HUES64 (cell line): ENCODE results near the gene EPHA1.

ENCODE experiments used
- H3K27ac ChIP-seq: 2 replicates; pipeline ENCODE4 v1.7.0; 2013; ENCODE audit warnings: low read depth, low read length, inconsistent platforms
- H3K27me3 ChIP-seq: 2 replicates; pipeline ENCODE4 v1.6.1; 2013; ENCODE audit warnings: mild to moderate bottlenecking, low read length; ENCODE audit not compliant: insufficient read depth
- H3K36me3 ChIP-seq: 2 replicates; pipeline ENCODE4 v1.6.1; 2013; ENCODE audit warnings: mild to moderate bottlenecking, low read length; ENCODE audit not compliant: insufficient read depth
- H3K4me1 ChIP-seq: 2 replicates; pipeline ENCODE4 v1.6.1; 2013; ENCODE audit warnings: mild to moderate bottlenecking, low read length, moderate library complexity; ENCODE audit not compliant: insufficient read depth
- H3K4me3 ChIP-seq: 2 replicates; pipeline ENCODE4 v1.5.1; 2013; ENCODE audit warnings: mild to moderate bottlenecking, low read length, moderate library complexity
- H3K9ac ChIP-seq: 2 replicates; pipeline ENCODE4 v1.6.1; 2013; ENCODE audit warnings: mild to moderate bottlenecking, low read depth, low read length
- H3K9me3 ChIP-seq: 2 replicates; pipeline ENCODE4 v1.6.1; 2013; ENCODE audit warnings: low read depth, low read length; ENCODE audit not compliant: insufficient read depth
- WGBS: fragments of 150-250, 120-280 bp; methylation state at CpG from one replicate; pipeline ENCODE4 v1.1.7; 2013; ENCODE audit warnings: missing lambda C conversion rate; 5-methylcytosine and 5-hydroxymethylcytosine counted together

The EPHA1 gene

DNA sequence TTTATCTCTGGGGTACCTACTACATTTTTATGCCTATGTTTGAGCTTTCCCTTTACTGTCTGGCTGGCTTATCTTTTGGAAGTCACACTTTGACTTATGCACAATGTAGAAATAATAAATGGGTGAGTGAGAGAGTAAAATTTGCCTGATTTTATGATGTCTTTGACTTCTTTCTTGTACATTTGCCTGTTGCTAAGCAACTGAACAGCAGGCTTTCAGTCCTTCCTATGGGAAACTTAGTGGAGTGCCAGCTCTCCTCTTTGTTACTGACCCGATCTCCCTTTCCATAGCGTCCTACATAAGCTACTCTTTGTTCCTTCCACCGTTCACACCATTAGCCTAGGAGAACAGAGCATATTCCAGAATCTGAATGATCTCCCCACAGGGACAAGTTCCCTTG, 38.8 kb upstream of the EPHA1 start:
- Histone ChIP-seq H3K36me3 (no peaks in the 10 kb centered on the region), H3K27ac (no peak overlapping the region), H3K4me3 (no peak overlapping the region), H3K9ac (no peak overlapping the region), H3K9me3 (no peaks in the 10 kb centered on the region), H3K4me1 (peaks cover 17% of the 10 kb centered on the region; the same call in 1 of the 2 replicates), H3K27me3 (no peaks in the 10 kb centered on the region)
- WGBS, result 75% methylated on average over 3 of the region's 3 CpGs

DNA sequence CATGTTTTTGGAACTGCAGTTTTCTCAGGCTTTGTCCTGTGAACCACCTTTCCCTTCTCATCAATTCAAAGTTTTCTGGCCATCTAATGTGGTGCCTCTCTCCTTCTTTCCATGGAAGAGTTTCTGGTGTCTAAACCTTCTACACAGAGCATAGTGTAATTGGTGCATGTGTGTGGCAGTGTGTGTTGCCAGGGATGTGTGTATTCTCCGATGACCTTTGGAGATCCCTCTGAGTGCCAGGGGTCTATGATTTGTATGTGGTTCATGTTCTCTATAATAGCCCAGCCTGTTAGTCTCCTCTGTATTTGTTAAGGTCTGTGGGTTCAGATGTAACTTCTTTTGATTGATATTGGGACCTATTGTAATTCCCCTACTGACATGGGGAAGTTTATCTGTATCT, 36.1 kb upstream of the EPHA1 start:
- peaks cover 17% of the 10 kb centered on the region; the same call in 1 of the 2 replicates for H3K4me1 ChIP-seq
- WGBS, result 88% methylated on average over 1 of the region's 1 CpG
- H3K27me3 ChIP-seq, result no peaks in the 10 kb centered on the region
- H3K4me3 ChIP-seq, result no peak overlapping the region
- no peak overlapping the region for H3K27ac ChIP-seq
- H3K9ac ChIP-seq, result no peak overlapping the region
- no peaks in the 10 kb centered on the region for H3K9me3 ChIP-seq
- no peaks in the 10 kb centered on the region for H3K36me3 ChIP-seq

DNA sequence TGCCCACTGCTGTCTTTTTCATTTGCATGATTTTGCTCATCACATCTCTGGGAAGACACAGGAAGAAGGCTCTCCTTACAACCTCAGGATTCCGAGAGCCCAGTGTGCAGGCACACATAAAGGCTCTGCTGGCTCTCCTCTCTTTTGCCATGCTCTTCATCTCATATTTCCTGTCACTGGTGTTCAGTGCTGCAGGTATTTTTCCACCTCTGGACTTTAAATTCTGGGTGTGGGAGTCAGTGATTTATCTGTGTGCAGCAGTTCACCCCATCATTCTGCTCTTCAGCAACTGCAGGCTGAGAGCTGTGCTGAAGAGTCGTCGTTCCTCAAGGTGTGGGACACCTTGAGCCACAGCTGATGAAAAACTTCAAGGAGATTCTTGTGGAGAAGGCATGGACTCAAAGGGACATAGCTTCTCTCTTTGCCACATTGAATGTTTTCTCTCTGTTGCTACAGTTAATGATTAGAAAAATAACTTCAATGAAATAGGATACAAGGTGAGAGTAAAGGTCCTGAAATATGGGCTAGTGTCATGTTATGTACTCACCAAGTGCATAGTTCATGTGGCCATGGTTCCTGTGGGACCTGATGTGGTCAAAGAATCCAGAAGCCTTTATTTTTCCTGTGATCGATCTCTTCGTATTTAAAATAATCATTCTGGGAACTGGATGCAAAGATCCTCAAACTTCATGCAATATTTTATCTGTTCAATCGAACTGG, 35.6 kb upstream of the EPHA1 start:
- Histone ChIP-seq H3K9ac (no peak overlapping the region), H3K27me3 (no peaks in the 10 kb centered on the region), H3K4me3 (no peak overlapping the region), H3K4me1 (peaks cover 17% of the 10 kb centered on the region; the same call in 1 of the 2 replicates), H3K9me3 (no peaks in the 10 kb centered on the region), H3K36me3 (no peaks in the 10 kb centered on the region), H3K27ac (no peak overlapping the region)
- WGBS, result 95% methylated on average over 6 of the region's 6 CpGs

GRCh38 chr7:143443153-143443552, 34.5 kb upstream of the EPHA1 start, which contains the start of gene TAS2R60:
TAS2R60 (plus strand) TSS chr7:143443453; CDS start chr7:143443453, 0 bp downstream.
- Histone ChIP-seq H3K4me3 (no peak within 1 kb of the TSS), H3K9ac (no peak within 1 kb of the TSS), H3K27me3 (no peaks in the 10 kb centered on the region), H3K9me3 (no peaks in the 10 kb centered on the region), H3K36me3 (no peaks in the 10 kb centered on the region), H3K4me1 (peaks cover 17% of the 10 kb centered on the region; the same call in 1 of the 2 replicates), H3K27ac (no peak within 1 kb of the TSS)
- 83% methylated on average over 4 of the region's 4 CpGs for WGBS

DNA sequence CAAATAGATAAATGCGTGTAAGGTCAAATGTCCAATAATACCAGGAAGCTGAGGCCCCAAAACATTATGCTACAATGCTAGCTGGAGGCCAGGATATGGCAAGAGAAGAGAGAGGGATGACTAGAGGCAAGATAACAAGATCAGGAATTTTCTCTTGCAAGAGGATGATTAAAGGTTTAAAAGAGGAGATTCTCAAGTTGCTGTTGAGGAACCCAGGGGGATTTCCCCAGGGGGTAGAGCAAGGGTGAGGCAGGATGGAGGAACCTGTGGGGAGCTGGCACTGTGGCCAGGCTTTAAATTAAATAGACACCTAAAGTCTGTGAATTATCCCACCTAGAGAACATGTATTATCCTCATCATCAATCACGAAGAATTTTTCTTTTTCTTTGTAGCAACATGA, 31.2 kb upstream of the EPHA1 start:
- Histone ChIP-seq H3K4me1 (peaks cover 14% of the 10 kb centered on the region), H3K4me3 (no peak overlapping the region), H3K9me3 (no peaks in the 10 kb centered on the region), H3K27ac (no peak overlapping the region), H3K36me3 (no peaks in the 10 kb centered on the region), H3K27me3 (no peaks in the 10 kb centered on the region), H3K9ac (no peak overlapping the region)
- WGBS, result 100% methylated on average over 2 of the region's 2 CpGs

GRCh38 chr7:143437578-143437977, 28.9 kb upstream of the EPHA1 start:
- Histone ChIP-seq H3K4me1 (peaks cover 14% of the 10 kb centered on the region; the same call in 1 of the 2 replicates), H3K9ac (no peak overlapping the region), H3K4me3 (no peak overlapping the region), H3K36me3 (no peaks in the 10 kb centered on the region), H3K27me3 (no peaks in the 10 kb centered on the region), H3K27ac (no peak overlapping the region), H3K9me3 (no peaks in the 10 kb centered on the region)
- WGBS, result 95% methylated on average over 4 of the region's 4 CpGs

DNA sequence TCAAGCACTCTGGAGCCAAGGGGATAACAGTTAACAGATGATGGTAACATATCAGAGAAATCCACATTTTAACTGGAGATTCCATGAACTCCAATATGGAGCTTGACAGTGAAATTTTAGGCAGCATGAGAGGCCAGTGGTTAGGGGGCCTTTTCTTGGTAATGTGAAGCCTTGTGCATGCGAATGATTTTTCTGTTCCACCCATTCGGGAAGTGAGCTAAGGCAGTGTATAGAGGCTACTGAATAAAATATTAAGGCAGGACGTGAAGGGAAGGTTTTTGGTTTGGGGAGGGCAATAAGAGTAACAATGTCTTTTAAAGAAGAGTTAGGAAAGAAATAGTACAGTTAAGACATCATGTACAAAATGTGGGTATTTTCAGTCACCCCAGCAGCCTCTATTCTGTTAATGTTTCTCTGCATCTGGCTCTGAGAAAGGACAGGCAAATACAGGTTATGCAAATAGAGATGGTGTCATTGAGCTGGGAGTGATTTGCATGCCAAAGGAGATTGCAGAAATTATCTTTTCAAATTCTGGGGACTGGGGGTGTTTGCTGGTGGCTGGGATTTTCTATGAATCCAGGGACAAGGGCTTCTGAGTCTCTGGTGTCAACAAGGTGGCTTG, 27.8 kb upstream of the EPHA1 start:
- no peaks in the 10 kb centered on the region for H3K27me3 ChIP-seq
- no peak overlapping the region; the same call in 1 of the 2 replicates for H3K27ac ChIP-seq
- H3K4me3 ChIP-seq, result no peak overlapping the region
- no peaks in the 10 kb centered on the region for H3K36me3 ChIP-seq
- no peak overlapping the region for H3K9ac ChIP-seq
- H3K9me3 ChIP-seq, result no peaks in the 10 kb centered on the region
- peaks cover 14% of the 10 kb centered on the region; the same call in 1 of the 2 replicates for H3K4me1 ChIP-seq
- WGBS, result 75% methylated on average over 3 of the region's 3 CpGs

GRCh38 chr7:143435266-143435665, 26.6 kb upstream of the EPHA1 start:
- 93% methylated on average over 2 of the region's 2 CpGs for WGBS
- Histone ChIP-seq H3K4me1 (peaks cover 14% of the 10 kb centered on the region; the same call in 1 of the 2 replicates), H3K9me3 (no peaks in the 10 kb centered on the region), H3K4me3 (no peak overlapping the region), H3K27me3 (no peaks in the 10 kb centered on the region), H3K27ac (no peak overlapping the region), H3K9ac (no peak overlapping the region), H3K36me3 (no peaks in the 10 kb centered on the region)

DNA sequence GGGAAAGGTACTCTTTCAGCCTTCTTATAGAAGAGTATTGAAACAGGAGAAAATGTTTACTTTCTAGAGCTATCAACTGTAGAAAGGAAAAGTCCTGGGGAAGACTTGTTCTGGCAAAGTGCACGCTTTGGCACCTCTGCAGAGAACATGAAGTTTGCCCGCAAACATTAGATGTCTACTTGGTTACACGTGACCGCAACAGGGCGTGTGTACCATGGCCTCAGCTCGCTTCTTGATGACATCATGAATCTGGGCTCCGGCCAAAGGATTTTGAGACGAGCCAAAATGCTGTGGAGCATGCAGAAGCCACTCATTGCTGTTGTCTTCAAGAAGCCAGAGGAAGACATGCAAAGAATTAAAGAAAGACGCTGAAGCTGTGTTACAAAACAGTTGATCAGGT, 26.0 kb upstream of the EPHA1 start:
- no peaks in the 10 kb centered on the region for H3K9me3 ChIP-seq
- H3K27ac ChIP-seq, result no peak overlapping the region
- no peak overlapping the region for H3K4me3 ChIP-seq
- no peaks in the 10 kb centered on the region for H3K27me3 ChIP-seq
- WGBS, result 95% methylated on average over 9 of the region's 9 CpGs
- H3K4me1 ChIP-seq, result peaks cover 14% of the 10 kb centered on the region; the same call in 1 of the 2 replicates
- H3K36me3 ChIP-seq, result no peaks in the 10 kb centered on the region
- H3K9ac ChIP-seq, result no peak overlapping the region

DNA sequence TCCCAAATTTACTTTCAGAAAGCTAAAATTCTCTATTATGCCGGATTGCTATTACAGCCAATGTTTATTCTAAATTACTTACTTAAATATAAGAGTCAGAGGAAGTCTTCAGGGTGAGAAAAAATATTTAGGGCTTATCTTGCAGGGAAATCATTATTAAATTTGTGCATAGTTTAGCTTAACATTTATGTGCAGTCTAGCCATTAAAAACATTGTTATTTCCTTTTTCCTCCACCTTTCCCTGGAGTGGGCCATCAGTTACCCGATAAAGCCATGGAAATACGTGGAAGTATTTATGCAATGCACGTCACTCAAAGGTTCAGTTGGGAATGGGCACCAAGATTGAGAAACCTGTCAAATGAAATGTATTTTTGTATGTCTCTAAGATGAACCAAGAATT, 25.1 kb upstream of the EPHA1 start:
- no peak overlapping the region for H3K4me3 ChIP-seq
- no peaks in the 10 kb centered on the region for H3K9me3 ChIP-seq
- no peaks in the 10 kb centered on the region for H3K27me3 ChIP-seq
- peaks cover 14% of the 10 kb centered on the region; the same call in 1 of the 2 replicates for H3K4me1 ChIP-seq
- H3K9ac ChIP-seq, result no peak overlapping the region
- no peaks in the 10 kb centered on the region for H3K36me3 ChIP-seq
- no peak overlapping the region for H3K27ac ChIP-seq
- WGBS, result 96% methylated on average over 3 of the region's 4 CpGs

DNA sequence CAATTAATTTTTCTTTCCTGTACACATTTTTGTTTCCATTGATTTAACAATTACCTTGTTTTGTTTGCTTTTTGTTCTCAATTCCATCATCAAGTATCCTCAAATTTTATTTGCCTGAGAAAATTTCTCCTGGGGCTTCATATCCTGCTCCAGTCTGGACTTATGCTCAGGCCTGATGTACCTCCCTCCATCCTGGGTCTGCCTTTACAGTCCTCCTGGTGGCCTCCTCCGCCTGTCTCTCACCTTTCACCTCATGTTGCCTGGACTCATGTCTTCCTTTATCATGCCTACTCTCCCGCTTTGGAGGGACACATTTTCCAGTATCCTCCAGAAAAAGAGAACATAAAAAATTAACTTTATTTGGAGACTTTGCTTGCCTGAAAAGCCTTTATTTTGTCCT, 22.5 kb upstream of the EPHA1 start:
- Histone ChIP-seq H3K9me3 (no peaks in the 10 kb centered on the region), H3K9ac (no peak overlapping the region), H3K4me1 (peaks cover 2% of the 10 kb centered on the region; the same call in 1 of the 2 replicates), H3K4me3 (no peak overlapping the region), H3K27me3 (no peaks in the 10 kb centered on the region), H3K36me3 (no peaks in the 10 kb centered on the region), H3K27ac (no peak overlapping the region)
- WGBS, result 85% methylated on average over 2 of the region's 2 CpGs
